Measurements from ENCODE around the gene CRAMP1.

The CRAMP1 gene

GRCh38 chr16:1650131-1650530 lies 38.0 kb downstream of the CRAMP1 start:
- no peak for DNase-seq
- in situ Hi-C loops (cut with MboI; ENCODE audit: low pct_unique_long_range_greater_than_20kb, low sequenced_read_pairs), result no loop called here

- in situ Hi-C loops (cut with MboI; ENCODE audit: low pct_unique_long_range_greater_than_20kb, low sequenced_read_pairs), result no loop called here
- no peak for DNase-seq
Observed at GRCh38 chr16:1651094-1651973, 39.2 kb downstream of the CRAMP1 start.

- in situ Hi-C loops (cut with MboI; ENCODE audit: low pct_unique_long_range_greater_than_20kb, low sequenced_read_pairs), result no loop called here
- no peak for DNase-seq
Observed at GRCh38 chr16:1651974-1652312, 39.8 kb downstream of the CRAMP1 start.

GRCh38 chr16:1653023-1653422 lies 40.9 kb downstream of the CRAMP1 start:
- in situ Hi-C loops (cut with MboI; ENCODE audit: low pct_unique_long_range_greater_than_20kb, low sequenced_read_pairs), result no loop called here
- no peak for DNase-seq

GRCh38 chr16:1654505-1655268 lies 42.5 kb downstream of the CRAMP1 start:
- in situ Hi-C loops (cut with MboI; ENCODE audit: low pct_unique_long_range_greater_than_20kb, low sequenced_read_pairs), result no loop called here
- no peak for DNase-seq

- in situ Hi-C loops (cut with MboI; ENCODE audit: low pct_unique_long_range_greater_than_20kb, low sequenced_read_pairs), result no loop called here
- no peak for DNase-seq
Observed at GRCh38 chr16:1655269-1655807, 43.2 kb downstream of the CRAMP1 start.

- no peak for DNase-seq
- in situ Hi-C loops (cut with MboI; ENCODE audit: low pct_unique_long_range_greater_than_20kb, low sequenced_read_pairs), result no loop called here
Observed at GRCh38 chr16:1655909-1656807, 44.0 kb downstream of the CRAMP1 start.

GRCh38 chr16:1656808-1657617 lies 44.9 kb downstream of the CRAMP1 start:
- in situ Hi-C loops (cut with MboI; ENCODE audit: low pct_unique_long_range_greater_than_20kb, low sequenced_read_pairs), result no loop called here
- no peak for DNase-seq

GRCh38 chr16:1657841-1658240 lies 45.7 kb downstream of the CRAMP1 start:
- no peak for DNase-seq
- in situ Hi-C loops (cut with MboI; ENCODE audit: low pct_unique_long_range_greater_than_20kb, low sequenced_read_pairs), result no loop called here

- in situ Hi-C loops (cut with MboI; ENCODE audit: low pct_unique_long_range_greater_than_20kb, low sequenced_read_pairs), result no loop called here
- no peak for DNase-seq
Observed at GRCh38 chr16:1659031-1659430, 46.9 kb downstream of the CRAMP1 start.

- in situ Hi-C loops (cut with MboI; ENCODE audit: low pct_unique_long_range_greater_than_20kb, low sequenced_read_pairs), result no loop called here
- no peak for DNase-seq
Observed at GRCh38 chr16:1661826-1662225, 49.7 kb downstream of the CRAMP1 start.

- DNase-seq, result no peak
- in situ Hi-C loops (cut with MboI; ENCODE audit: low pct_unique_long_range_greater_than_20kb, low sequenced_read_pairs), result no loop called here
Observed at GRCh38 chr16:1662543-1662942, 50.4 kb downstream of the CRAMP1 start.

- DNase-seq, result no peak
- in situ Hi-C loops (cut with MboI; ENCODE audit: low pct_unique_long_range_greater_than_20kb, low sequenced_read_pairs), result no loop called here
Observed at GRCh38 chr16:1665829-1666228, 53.7 kb downstream of the CRAMP1 start.

- in situ Hi-C loops (cut with MboI; ENCODE audit: low pct_unique_long_range_greater_than_20kb, low sequenced_read_pairs), result no loop called here
- DNase-seq, result no peak
Observed at GRCh38 chr16:1666316-1666715, 54.2 kb downstream of the CRAMP1 start.

- DNase-seq, result no peak
- in situ Hi-C loops (cut with MboI; ENCODE audit: low pct_unique_long_range_greater_than_20kb, low sequenced_read_pairs), result no loop called here
Observed at GRCh38 chr16:1667271-1667670, 55.1 kb downstream of the CRAMP1 start.

GRCh38 chr16:1667916-1668315 lies 55.8 kb downstream of the CRAMP1 start:
- no peak for DNase-seq
- in situ Hi-C loops (cut with MboI; ENCODE audit: low pct_unique_long_range_greater_than_20kb, low sequenced_read_pairs), result no loop called here

- DNase-seq, result no peak
- in situ Hi-C loops (cut with MboI; ENCODE audit: low pct_unique_long_range_greater_than_20kb, low sequenced_read_pairs), result no loop called here
Observed at GRCh38 chr16:1668612-1669319, 56.6 kb downstream of the CRAMP1 start.

GRCh38 chr16:1669698-1670097 lies 57.5 kb downstream of the CRAMP1 start:
- DNase-seq, result no peak
- in situ Hi-C loops (cut with MboI; ENCODE audit: low pct_unique_long_range_greater_than_20kb, low sequenced_read_pairs), result no loop called here
